SH-SY5Y (cell line): Measurements from ENCODE around the gene LARGE2.

ENCODE experiments used
- GATA2 ChIP-seq: IDR thresholded peaks from 2 replicates; pipeline ENCODE4 v1.6.1; 2011; ENCODE audit warnings: mild to moderate bottlenecking, low read depth, low read length
- GATA3 ChIP-seq: IDR thresholded peaks from 2 replicates; pipeline ENCODE4 v1.6.1; 2011; ENCODE audit warnings: low read depth, mild to moderate bottlenecking, low read length, moderate library complexity

GRCh38 chr11:45880772-45881570 is 41.5 kb upstream of the LARGE2 start:
- TF ChIP-seq GATA2 (peak; percentile 24), GATA3 (no peak)
